GM12878 (cell line): ENCODE data around the gene SULT1C3. TPM values are rescaled to one million over a fixed set of nuclear protein-coding genes. Genes with fewer than 3 reads are reported as not detected.

Experiments used
- ATAC-seq: fragments of 200-7000 bp; cut with Tn5 transposase; 3 replicates; pipeline ENCODE4 v1.9.1; 2020; ENCODE audit warnings: mild to moderate bottlenecking, moderate library complexity
- BruUV-seq: library from RNA; stranded (reverse); fragments of 400-500 nt; replicated peaks from 2 replicates; lab custom pipeline; 2021; lab: Mats Ljungman, UMichigan
- CTCF ChIA-PET: fragments of 300-600 bp; sonication (Branson Sonifier 250); formaldehyde crosslinking; extraction: SDS; loops from one replicate; lab custom pipeline; 2021; ENCODE audit warnings: inconsistent platforms; lab: Yijun Ruan, JAX
- POLR2A ChIA-PET: fragments of 350-600 bp; formaldehyde crosslinking; extraction: SDS; loops from one replicate; lab custom pipeline; 2021; ENCODE audit warnings: inconsistent platforms; lab: Charles Lee
- RAD21 ChIA-PET: fragments of 300-600 bp; sonication (Branson Sonifier 250); formaldehyde crosslinking; loops from one replicate; lab custom pipeline; 2023; ENCODE audit warnings: antibody characterized with exemption; ENCODE audit not compliant: unreplicated experiment; lab: Charles Lee
- SMC1A ChIA-PET: fragments of 300-600 bp; sonication (Branson Sonifier 250); formaldehyde crosslinking; loops from one replicate; lab custom pipeline; 2023; ENCODE audit not compliant: unreplicated experiment, uncharacterized antibody; lab: Charles Lee
- DNase-seq: peaks from one replicate; pipeline ENCODE4 v3.0.0-alpha.2; 2011; ENCODE audit warnings: low read depth, low spot score
- FAIRE-seq: peaks from 3 replicates; lab custom pipeline; 2011; peaks lifted over from hg19 to GRCh38; lab: Jason Lieb, UNC
- H2AFZ ChIP-seq: 2 replicates; pipeline ENCODE4 v1.6.0; 2011; ENCODE audit warnings: low read depth, low read length, control low read depth; ENCODE audit not compliant: control insufficient read depth
- H3K27ac ChIP-seq: 2 replicates; pipeline ENCODE4 v1.5.1; 2011; ENCODE audit warnings: control low read depth; ENCODE audit not compliant: control insufficient read depth, insufficient read depth
- H3K27me3 ChIP-seq, 2 experiments: replicated peaks in 1 of 2; 2 replicates each; pipeline versions ENCODE4 v1.6.0 to v1.6.1; 2011; ENCODE audit warnings: low read length in 1 of 2; ENCODE audit not compliant: control insufficient read depth in 2 of 2, insufficient read depth in 2 of 2
- H3K36me3 ChIP-seq, 2 experiments: 2 replicates each; pipeline ENCODE4 v1.5.1; 2011; ENCODE audit warnings: low read length in 1 of 2; ENCODE audit not compliant: control insufficient read depth in 2 of 2, insufficient read depth in 2 of 2
- H3K4me1 ChIP-seq: 2 replicates; pipeline ENCODE4 v1.6.1; 2011; ENCODE audit warnings: mild to moderate bottlenecking, low read length, moderate library complexity, mixed read lengths; ENCODE audit not compliant: control insufficient read depth, insufficient read depth
- H3K4me2 ChIP-seq: 2 replicates; pipeline ENCODE4 v1.6.0; 2011; ENCODE audit warnings: control low read depth; ENCODE audit not compliant: control insufficient read depth, insufficient read depth
- H3K4me3 ChIP-seq: fragments of 200-600 bp; sonication (generic); 2 replicates; pipeline ENCODE4 v1.5.1; 2016
- H3K79me2 ChIP-seq: 2 replicates; pipeline ENCODE4 v1.6.0; 2011; ENCODE audit warnings: low read length; ENCODE audit not compliant: control insufficient read depth, insufficient read depth
- H3K9ac ChIP-seq: 2 replicates; pipeline ENCODE4 v1.8.0; 2011; ENCODE audit warnings: low read length, control low read depth, mixed read lengths; ENCODE audit not compliant: control insufficient read depth, insufficient read depth
- H3K9me3 ChIP-seq: replicated peaks from 3 replicates; pipeline ENCODE4 v1.5.1; 2011; ENCODE audit warnings: mild to moderate bottlenecking, low read length; ENCODE audit not compliant: control insufficient read depth, insufficient read depth
- H4K20me1 ChIP-seq: 2 replicates; pipeline ENCODE4 v1.6.0; 2011; ENCODE audit not compliant: control insufficient read depth, insufficient read depth
- CBX5 ChIP-seq: sonication (generic); IDR thresholded peaks from 2 replicates; pipeline ENCODE4 v1.6.1; 2016; ENCODE audit warnings: low read depth, moderate library complexity, mild to moderate bottlenecking, inconsistent platforms
- FOXK2 ChIP-seq: fragments of 450-650 bp; IDR thresholded peaks from 2 replicates; pipeline ENCODE4 v1.6.1; 2017; ENCODE audit warnings: mild to moderate bottlenecking, moderate library complexity
- HDAC2 ChIP-seq: fragments of 200-600 bp; sonication (generic); IDR thresholded peaks from 2 replicates; pipeline ENCODE4 v1.6.1; 2017
- RUNX3 ChIP-seq: IDR thresholded peaks from 2 replicates; pipeline ENCODE4 v1.6.1; 2012; ENCODE audit warnings: low read length, inconsistent platforms
- SREBF2 ChIP-seq: IDR thresholded peaks from 2 replicates; pipeline ENCODE4 v1.6.1; 2012; ENCODE audit warnings: mild to moderate bottlenecking, low read length
- STAT3 ChIP-seq: IDR thresholded peaks from 2 replicates; pipeline ENCODE4 v1.6.1; 2011; ENCODE audit warnings: low read depth, low read length, improper control_type of control experiment
- WGBS: methylation state at CpG from one replicate; pipeline ENCODE4 v1.1.6; 2016; ENCODE audit warnings: low lambda C conversion rate; ENCODE audit not compliant: insufficient replicate concordance, insufficient coverage; ENCODE audit errors: missing lambda C conversion rate; 5-methylcytosine and 5-hydroxymethylcytosine counted together
- in situ Hi-C: fragments of 300-500 bp; cut with MboI; formaldehyde crosslinking; loops from 9 replicates; pipeline ENCODE4 v1.14.3; 2018; ENCODE audit warnings: mixed read lengths
- intact Hi-C: fragments of 100-400 bp; cut with micrococcal nuclease; formaldehyde crosslinking; loops from one replicate; pipeline ENCODE4 v1.14.2; 2022; ENCODE audit not compliant: unreplicated experiment
- polyA plus RNA-seq, 11 experiments: library from polyadenylated mRNA; depleted of rRNA in 4 of 11; unstranded in 6 of 11; stranded (reverse) in 5 of 11; fragments of >200 nt; fragmentation: Nextera tagmentation in 4 of 11; fragmentation: Illumina TruSeq in 1 of 11; extraction: Ambion mirVana in 4 of 11; extraction: Trizol in 1 of 11; gene quantifications; 1 replicate in 1 of 11; 2 replicates in 10 of 11; pipeline versions ENCODE4 v1.2.1 to v1.2.3, GENCODE V29; 2011 to 2016; ENCODE audit warnings: inconsistent platforms in 2 of 11, missing spikeins in 2 of 11, low read depth in 1 of 11
- total RNA-seq, 4 experiments: library from RNA; depleted of rRNA in 3 of 4; stranded (reverse); fragments of >200 nt in 3 of 4; fragmentation: Illumina TruSeq in 1 of 4; extraction: Trizol in 1 of 4; gene quantifications; 2 replicates each; pipeline versions ENCODE4 v1.2.1 to v1.2.3, GENCODE V29; 2013 to 2021
- TF ChIP-seq, protein P1 (sequence below): fragments of 450-650 bp; IDR thresholded peaks from 2 replicates; pipeline ENCODE4 v1.6.1; 2017; ENCODE audit warnings: mild to moderate bottlenecking, low read depth, inconsistent platforms; ENCODE audit not compliant: poor library complexity, severe bottlenecking
- TF ChIP-seq, protein P2 (sequence below): IDR thresholded peaks from 2 replicates; pipeline ENCODE4 v1.6.1; 2011; ENCODE audit warnings: borderline replicate concordance, low read depth, mild to moderate bottlenecking, moderate library complexity, mixed read lengths, low read length; ENCODE audit not compliant: insufficient read depth; ENCODE audit errors: extremely low read length

The SULT1C3 gene
- total and polyA plus RNA-seq, 10 of the 15 experiments (the other 5 are each of a cell fraction or from before 2014, with no cell fraction given) = not detected

DNA sequence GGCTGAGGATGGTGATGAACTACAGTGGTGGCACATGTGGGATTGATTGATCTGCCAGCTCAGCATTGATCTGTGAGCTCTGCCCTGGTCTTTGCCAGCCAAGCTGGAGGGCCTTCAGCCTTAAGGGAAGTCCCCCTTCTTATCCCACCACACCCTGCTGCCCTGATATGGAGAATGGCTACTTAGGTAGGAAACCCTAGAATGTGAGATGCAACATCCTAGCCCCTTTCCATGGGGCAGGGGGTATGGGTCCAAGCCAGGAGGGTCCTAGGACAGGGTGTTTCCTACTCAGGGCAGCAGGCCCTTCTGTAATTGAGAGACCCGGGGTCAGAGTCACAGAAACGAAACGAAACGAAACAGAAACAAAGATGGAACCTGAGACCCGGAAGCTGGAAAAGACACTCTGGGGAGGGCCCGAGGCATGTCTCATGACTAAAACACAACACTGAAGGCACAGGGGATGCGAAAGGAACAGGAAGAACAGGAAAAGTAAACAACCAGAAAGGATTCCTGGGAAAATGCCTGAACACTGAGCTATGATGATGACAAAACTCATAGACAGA, 32.0 kb downstream of the SULT1C3 start:
- H3K27ac ChIP-seq = no peak overlapping the region
- no peaks in the 10 kb centered on the region for H3K9me3 ChIP-seq
- ChIA-PET POLR2A (no interaction called here), RAD21 (no interaction called here), CTCF (no interaction called here), SMC1A (interaction anchor here (1.0 to 1.4 kb wide), 2 partner anchors 15 to 26 kb away, joined by 3 read pairs; no protein-coding TSS in a partner anchor)
- no peaks in the 10 kb centered on the region for H3K36me3 ChIP-seq
- no peak overlapping the region for H3K9ac ChIP-seq
- no peaks in the 10 kb centered on the region for H3K79me2 ChIP-seq
- 30% methylated on average over 7 of the region's 7 CpGs for WGBS
- no peak for ATAC-seq
- no peak for TF ChIP-seq HDAC2
- TF ChIP-seq, protein P1, sequence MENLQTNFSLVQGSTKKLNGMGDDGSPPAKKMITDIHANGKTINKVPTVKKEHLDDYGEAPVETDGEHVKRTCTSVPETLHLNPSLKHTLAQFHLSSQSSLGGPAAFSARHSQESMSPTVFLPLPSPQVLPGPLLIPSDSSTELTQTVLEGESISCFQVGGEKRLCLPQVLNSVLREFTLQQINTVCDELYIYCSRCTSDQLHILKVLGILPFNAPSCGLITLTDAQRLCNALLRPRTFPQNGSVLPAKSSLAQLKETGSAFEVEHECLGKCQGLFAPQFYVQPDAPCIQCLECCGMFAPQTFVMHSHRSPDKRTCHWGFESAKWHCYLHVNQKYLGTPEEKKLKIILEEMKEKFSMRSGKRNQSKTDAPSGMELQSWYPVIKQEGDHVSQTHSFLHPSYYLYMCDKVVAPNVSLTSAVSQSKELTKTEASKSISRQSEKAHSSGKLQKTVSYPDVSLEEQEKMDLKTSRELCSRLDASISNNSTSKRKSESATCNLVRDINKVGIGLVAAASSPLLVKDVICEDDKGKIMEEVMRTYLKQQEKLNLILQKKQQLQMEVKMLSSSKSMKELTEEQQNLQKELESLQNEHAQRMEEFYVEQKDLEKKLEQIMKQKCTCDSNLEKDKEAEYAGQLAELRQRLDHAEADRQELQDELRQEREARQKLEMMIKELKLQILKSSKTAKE = no peak
- TF ChIP-seq RUNX3 = no peak
- no peak for TF ChIP-seq SREBF2
- no peak for TF ChIP-seq FOXK2
- TF ChIP-seq, protein P2, sequence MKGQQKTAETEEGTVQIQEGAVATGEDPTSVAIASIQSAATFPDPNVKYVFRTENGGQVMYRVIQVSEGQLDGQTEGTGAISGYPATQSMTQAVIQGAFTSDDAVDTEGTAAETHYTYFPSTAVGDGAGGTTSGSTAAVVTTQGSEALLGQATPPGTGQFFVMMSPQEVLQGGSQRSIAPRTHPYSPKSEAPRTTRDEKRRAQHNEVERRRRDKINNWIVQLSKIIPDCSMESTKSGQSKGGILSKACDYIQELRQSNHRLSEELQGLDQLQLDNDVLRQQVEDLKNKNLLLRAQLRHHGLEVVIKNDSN = no peak
- no peak for TF ChIP-seq STAT3
- TF ChIP-seq CBX5 = no peak
- no peak for FAIRE-seq
- H4K20me1 ChIP-seq = no peaks in the 10 kb centered on the region
- no peaks in the 10 kb centered on the region for H3K4me1 ChIP-seq
- no peak for DNase-seq
- no peak overlapping the region for H3K4me3 ChIP-seq
- no peak overlapping the region for H3K4me2 ChIP-seq
- no peaks in the 10 kb centered on the region for H3K27me3 ChIP-seq
- no peak overlapping the region for H2AFZ ChIP-seq
- in situ Hi-C loops = no loop called here
- BruUV-seq = no TSS peak
- intact Hi-C loops = no loop called here
